B cell (primary cell): ENCODE results near the gene CADM2. TPM values are rescaled to one million over a fixed set of nuclear protein-coding genes. Genes with fewer than 3 reads are reported as not detected.

Source experiments
- ATAC-seq: fragments of 200-7000 bp; cut with Tn5 transposase; one replicate; pipeline ENCODE4 v1.10.0; 2021; ENCODE audit warnings: low read depth, mild to moderate bottlenecking, moderate number of reproducible peaks, moderate library complexity
- CTCF ChIA-PET: fragments of 350-600 bp; sonication (Branson Sonifier 250); formaldehyde crosslinking; loops from one replicate; lab custom pipeline; 2021; ENCODE audit warnings: antibody characterized with exemption, inconsistent platforms; lab: Charles Lee
- POLR2A ChIA-PET: fragments of 350-600 bp; sonication (Branson Sonifier 250); formaldehyde crosslinking; loops from one replicate; lab custom pipeline; 2021; ENCODE audit warnings: antibody characterized with exemption; lab: Charles Lee
- DNase-seq: peaks from one replicate; pipeline ENCODE4 v3.0.0; 2013
- H2AFZ ChIP-seq: 2 replicates; pipeline ENCODE4 v1.6.1; 2012; ENCODE audit warnings: mild to moderate bottlenecking, low read depth, low read length; ENCODE audit not compliant: insufficient read depth, poor library complexity, severe bottlenecking
- H3K27ac ChIP-seq, 2 donors: 1 replicate in 1 of 2; 2 replicates in 1 of 2; pipeline ENCODE4 v1.5.1; 2012 to 2013; ENCODE audit warnings: low read length in 2 of 2, mild to moderate bottlenecking in 2 of 2, moderate library complexity in 1 of 2
- H3K27me3 ChIP-seq, 4 experiments: fragments of 200-600 bp in 1 of 4; sonication (generic) in 1 of 4; replicated peaks in 1 of 4; 1 replicate in 2 of 4; 2 replicates in 2 of 4; pipeline versions ENCODE4 v1.6.1 to v1.7.0; 2013 to 2016; ENCODE audit warnings: low read length in 3 of 4, mild to moderate bottlenecking in 2 of 4, mixed read lengths in 1 of 4, moderate library complexity in 1 of 4; ENCODE audit not compliant: insufficient read depth in 4 of 4, control insufficient read depth in 3 of 4; ENCODE audit errors: control extremely low read depth in 1 of 4
- H3K36me3 ChIP-seq, 2 experiments: replicated peaks in 1 of 2; 1 replicate in 1 of 2; 2 replicates in 1 of 2; pipeline versions ENCODE4 v1.6.1 to v1.7.1; 2013; ENCODE audit warnings: low read length in 1 of 2; ENCODE audit not compliant: insufficient read depth in 2 of 2, control insufficient read depth in 1 of 2; ENCODE audit errors: control extremely low read depth in 1 of 2, extremely low read depth in 1 of 2
- H3K4me1 ChIP-seq, 2 donors: fragments of 200-600 bp in 1 of 2; sonication (generic) in 1 of 2; 1 replicate in 1 of 2; 2 replicates in 1 of 2; pipeline versions ENCODE4 v1.5.1 to v1.6.1; 2013 to 2017; ENCODE audit warnings: low read length in 2 of 2; ENCODE audit not compliant: control insufficient read depth in 2 of 2, insufficient read depth in 2 of 2
- H3K4me2 ChIP-seq: replicated peaks from 2 replicates; pipeline ENCODE3; 2012; ENCODE audit warnings: mild to moderate bottlenecking, low read depth, low read length; ENCODE audit not compliant: poor library complexity, severe bottlenecking
- H3K4me3 ChIP-seq, 5 experiments: fragments of 200-600 bp in 1 of 5; sonication (generic) in 1 of 5; 1 replicate in 3 of 5; 2 replicates in 2 of 5; pipeline versions ENCODE4 v1.5.1 to v1.7.0; 2011 to 2016; ENCODE audit warnings: low read length in 4 of 5, mild to moderate bottlenecking in 4 of 5, low read depth in 2 of 5, control low read depth in 1 of 5, moderate library complexity in 1 of 5; ENCODE audit not compliant: insufficient read depth in 1 of 5; ENCODE audit errors: control extremely low read depth in 1 of 5, extremely low read depth in 1 of 5
- H3K79me2 ChIP-seq: fragments of 200-600 bp; sonication (generic); one replicate; pipeline ENCODE4 v1.6.0; 2016; ENCODE audit warnings: low read length; ENCODE audit not compliant: control insufficient read depth, insufficient read depth
- H3K9ac ChIP-seq: fragments of 200-600 bp; sonication (generic); 2 replicates; pipeline ENCODE4 v1.6.1; 2017; ENCODE audit warnings: mild to moderate bottlenecking, low read length, moderate library complexity
- H3K9me3 ChIP-seq, 3 donors: one replicate each; pipeline versions ENCODE4 v1.6.1 to v1.7.1; 2013; ENCODE audit warnings: low read length in 2 of 3; ENCODE audit not compliant: control insufficient read depth in 2 of 3, insufficient read depth in 1 of 3; ENCODE audit errors: control extremely low read depth in 1 of 3
- H4K20me1 ChIP-seq: 2 replicates; pipeline ENCODE4 v1.6.0; 2012; ENCODE audit warnings: mild to moderate bottlenecking, low read length; ENCODE audit not compliant: insufficient read depth, control insufficient read depth, poor library complexity, severe bottlenecking
- H3K27ac Mint-ChIP-seq: one replicate; pipeline ENCODE4 v1.8.0; 2021; ENCODE audit warnings: mixed read lengths
- H3K27me3 Mint-ChIP-seq: one replicate; pipeline ENCODE4 v1.8.0; 2021; ENCODE audit warnings: mixed read lengths
- H3K4me1 Mint-ChIP-seq: one replicate; pipeline ENCODE4 v1.8.0; 2021; ENCODE audit warnings: mixed read lengths
- H3K4me3 Mint-ChIP-seq: one replicate; pipeline ENCODE4 v1.8.0; 2021; ENCODE audit warnings: mixed read lengths
- H3K9me3 Mint-ChIP-seq: one replicate; pipeline ENCODE4 v1.8.0; 2022; ENCODE audit warnings: mixed read lengths; ENCODE audit not compliant: insufficient read depth
- EZH2 ChIP-seq: IDR thresholded peaks from 2 replicates; pipeline ENCODE4 v1.6.1; 2012; ENCODE audit warnings: borderline replicate concordance, low read depth, mild to moderate bottlenecking, moderate library complexity, low read length; ENCODE audit not compliant: insufficient read depth, poor library complexity, severe bottlenecking
- WGBS: methylation state at CpG from one replicate; pipeline ENCODE4 v1.1.5; 2013; ENCODE audit warnings: missing lambda C conversion rate; ENCODE audit not compliant: insufficient coverage; 5-methylcytosine and 5-hydroxymethylcytosine counted together
- intact Hi-C: fragments of 100-400 bp; cut with micrococcal nuclease; formaldehyde crosslinking; loops from one replicate; pipeline ENCODE4 v1.10.0; 2022
- polyA plus RNA-seq: library from polyadenylated mRNA; depleted of rRNA; stranded (reverse); fragments of >200 nt; gene quantifications from 2 replicates; pipeline ENCODE4 v1.2.3, GENCODE V29; 2012
- total RNA-seq, 2 donors: library from RNA; stranded (reverse); fragments of 120-200 nt in 1 of 2; gene quantifications; 1 replicate in 1 of 2; 2 replicates in 1 of 2; pipeline versions ENCODE4 v1.2.3 to v1.2.4, GENCODE V29; 2013 to 2022
- TF ChIP-seq, protein P1 (sequence below): fragments of 200-600 bp; IDR thresholded peaks from one replicate; pipeline ENCODE4 v1.8.0; 2022; ENCODE audit warnings: antibody characterized with exemption, mild to moderate bottlenecking

The CADM2 gene
- total and polyA plus RNA-seq, 2 donors (not counting 1 experiment from before 2014, with no cell fraction given): 0.10 to 0.37 TPM

DNA sequence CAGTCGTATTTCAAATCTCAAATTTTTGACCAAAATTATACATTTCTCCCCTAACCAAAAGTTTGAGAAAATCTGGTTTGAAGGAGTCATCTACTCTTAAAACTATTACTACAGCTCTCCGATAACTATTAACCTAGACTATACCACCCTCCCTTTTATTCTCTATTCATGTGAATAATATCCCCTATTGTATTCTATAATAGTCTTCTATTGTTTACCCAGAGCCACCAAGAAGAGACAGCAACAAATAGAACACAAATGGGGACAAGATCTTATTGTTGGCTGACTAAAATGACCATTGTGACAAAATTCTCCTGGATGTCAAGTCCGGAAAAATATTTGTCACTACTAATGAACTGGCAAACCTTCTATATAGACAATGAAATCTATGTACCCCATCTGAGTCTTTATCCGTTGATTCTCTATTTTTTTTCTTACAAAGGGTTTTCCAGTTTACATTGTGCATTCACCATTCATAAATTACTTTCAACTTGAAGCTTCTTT, 618.0 kb downstream of the CADM2 start:
- no peak overlapping the region for H3K9ac ChIP-seq
- no peaks in the 10 kb centered on the region for H3K4me1 ChIP-seq
- Mint-ChIP-seq H3K9me3 (no peaks in the 10 kb centered on the region), H3K27ac (no peak overlapping the region), H3K27me3 (no peaks in the 10 kb centered on the region), H3K4me3 (no peak overlapping the region), H3K4me1 (no peaks in the 10 kb centered on the region)
- H3K4me3 ChIP-seq: no peak overlapping the region
- TF ChIP-seq, protein P1, sequence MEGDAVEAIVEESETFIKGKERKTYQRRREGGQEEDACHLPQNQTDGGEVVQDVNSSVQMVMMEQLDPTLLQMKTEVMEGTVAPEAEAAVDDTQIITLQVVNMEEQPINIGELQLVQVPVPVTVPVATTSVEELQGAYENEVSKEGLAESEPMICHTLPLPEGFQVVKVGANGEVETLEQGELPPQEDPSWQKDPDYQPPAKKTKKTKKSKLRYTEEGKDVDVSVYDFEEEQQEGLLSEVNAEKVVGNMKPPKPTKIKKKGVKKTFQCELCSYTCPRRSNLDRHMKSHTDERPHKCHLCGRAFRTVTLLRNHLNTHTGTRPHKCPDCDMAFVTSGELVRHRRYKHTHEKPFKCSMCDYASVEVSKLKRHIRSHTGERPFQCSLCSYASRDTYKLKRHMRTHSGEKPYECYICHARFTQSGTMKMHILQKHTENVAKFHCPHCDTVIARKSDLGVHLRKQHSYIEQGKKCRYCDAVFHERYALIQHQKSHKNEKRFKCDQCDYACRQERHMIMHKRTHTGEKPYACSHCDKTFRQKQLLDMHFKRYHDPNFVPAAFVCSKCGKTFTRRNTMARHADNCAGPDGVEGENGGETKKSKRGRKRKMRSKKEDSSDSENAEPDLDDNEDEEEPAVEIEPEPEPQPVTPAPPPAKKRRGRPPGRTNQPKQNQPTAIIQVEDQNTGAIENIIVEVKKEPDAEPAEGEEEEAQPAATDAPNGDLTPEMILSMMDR: no peak
- TF ChIP-seq EZH2: no peak
- no peaks in the 10 kb centered on the region for H3K36me3 ChIP-seq
- no peak overlapping the region for H3K27ac ChIP-seq
- CTCF ChIA-PET: interaction anchor here (0.6 to 1.5 kb wide), 4 partner anchors 10 to 1029 kb away, joined by 3 to 6 read pairs (median 3); no protein-coding TSS in a partner anchor
- POLR2A ChIA-PET: no interaction called here
- intact Hi-C loops: loop anchor here (5.0 kb wide), 1 partner anchor 1029 kb away; no protein-coding TSS in a partner anchor
- ATAC-seq: no peak
- no peak overlapping the region for H2AFZ ChIP-seq
- 100% methylated on average over 1 of the region's 4 CpGs for WGBS
- H3K9me3 ChIP-seq: no peaks in the 10 kb centered on the region
- DNase-seq: no peak
- no peaks in the 10 kb centered on the region for H3K79me2 ChIP-seq
- H4K20me1 ChIP-seq: no peaks in the 10 kb centered on the region
- no peaks in the 10 kb centered on the region for H3K27me3 ChIP-seq
- no peak overlapping the region for H3K4me2 ChIP-seq

DNA sequence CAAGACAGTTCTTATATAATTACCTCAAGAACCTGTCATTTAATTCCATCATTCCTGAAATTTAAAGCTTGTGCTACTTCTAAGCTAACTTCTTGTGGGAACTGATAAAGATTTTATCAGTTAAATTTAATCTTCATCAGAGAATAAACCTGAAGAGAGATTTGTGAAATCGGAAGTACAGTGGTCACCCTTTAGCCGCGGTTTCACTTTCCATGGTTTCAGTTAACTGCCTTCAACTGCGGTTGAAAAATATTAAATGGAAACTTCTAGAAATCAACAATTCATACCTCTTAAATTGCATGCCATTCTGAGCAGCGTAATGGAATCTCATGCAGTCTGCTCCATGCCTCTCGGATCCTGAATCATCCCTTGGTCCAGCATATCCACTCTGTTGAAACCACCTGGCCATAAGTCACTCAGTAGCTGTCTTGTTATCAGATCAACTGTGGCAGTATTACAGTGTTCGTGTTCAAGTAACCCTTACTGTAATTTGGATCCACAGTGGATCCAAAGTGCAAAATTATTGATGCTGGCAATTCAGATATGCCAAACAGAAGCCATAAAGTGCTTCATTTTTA, 626.1 kb downstream of the CADM2 start:
- peaks cover 3% of the 10 kb centered on the region for H3K4me1 Mint-ChIP-seq
- no peak for DNase-seq
- Histone ChIP-seq H4K20me1 (no peaks in the 10 kb centered on the region), H3K27ac (no peak overlapping the region), H3K4me2 (peak overlapping the region; percentile 31), H3K9ac (no peak overlapping the region), H3K36me3 (no peaks in the 10 kb centered on the region), H3K9me3 (no peaks in the 10 kb centered on the region), H3K4me3 (no peak overlapping the region), H2AFZ (no peak overlapping the region), H3K27me3 (no peaks in the 10 kb centered on the region), H3K4me1 (no peaks in the 10 kb centered on the region), H3K79me2 (no peaks in the 10 kb centered on the region)
- H3K9me3 Mint-ChIP-seq: no peaks in the 10 kb centered on the region
- no peak for ATAC-seq
- H3K27ac Mint-ChIP-seq: no peak overlapping the region
- ChIA-PET POLR2A (no interaction called here), CTCF (no interaction called here)
- H3K27me3 Mint-ChIP-seq: no peaks in the 10 kb centered on the region
- WGBS: 39% methylated on average over 3 of the region's 7 CpGs
- intact Hi-C loops: no loop called here
- H3K4me3 Mint-ChIP-seq: peak overlapping the region; percentile 49
- no peak for TF ChIP-seq EZH2
- TF ChIP-seq, protein P1: no peak
